GM13977 (cell line): ENCODE measurements around the gene LPP.

Experiments used
- DNase-seq: peaks from one replicate; pipeline ENCODE4 v3.0.0; 2012; ENCODE audit warnings: low spot score
- in situ Hi-C: fragments of 300-500 bp; cut with MboI; formaldehyde crosslinking; loops from one replicate; pipeline ENCODE4 v1.12.0; 2022; ENCODE audit warnings: low sequenced_read_pairs, low pct_unique_long_range_greater_than_20kb, mixed read lengths, inconsistent platforms; ENCODE audit not compliant: unreplicated experiment
- TF ChIP-seq, protein P1 (sequence below): IDR thresholded peaks from 2 replicates; pipeline ENCODE4 v1.5.1; 2012; ENCODE audit warnings: mild to moderate bottlenecking, control low read depth; ENCODE audit not compliant: insufficient read depth; ENCODE audit errors: extremely low read depth, missing control alignments

Gene LPP

DNA sequence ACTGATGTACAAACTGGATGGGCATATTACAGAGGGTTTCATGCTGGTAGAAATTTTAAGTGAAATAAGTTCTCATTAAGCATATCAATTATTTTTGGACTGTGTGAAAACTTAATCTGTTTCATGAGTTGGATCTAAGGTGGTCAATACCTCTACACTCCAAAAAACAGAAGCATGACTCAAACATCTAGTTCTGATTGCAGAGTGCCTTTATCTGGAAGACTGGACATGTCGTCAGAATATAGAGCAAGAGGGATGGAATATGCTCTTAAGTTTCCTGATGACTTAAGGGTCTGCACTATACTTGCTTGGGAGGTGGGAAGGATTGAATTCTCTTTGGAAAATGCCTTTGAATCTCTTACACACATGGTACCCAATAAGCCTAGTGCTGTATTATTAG is 138.3 kb downstream of the LPP start:
- TF ChIP-seq, protein P1, sequence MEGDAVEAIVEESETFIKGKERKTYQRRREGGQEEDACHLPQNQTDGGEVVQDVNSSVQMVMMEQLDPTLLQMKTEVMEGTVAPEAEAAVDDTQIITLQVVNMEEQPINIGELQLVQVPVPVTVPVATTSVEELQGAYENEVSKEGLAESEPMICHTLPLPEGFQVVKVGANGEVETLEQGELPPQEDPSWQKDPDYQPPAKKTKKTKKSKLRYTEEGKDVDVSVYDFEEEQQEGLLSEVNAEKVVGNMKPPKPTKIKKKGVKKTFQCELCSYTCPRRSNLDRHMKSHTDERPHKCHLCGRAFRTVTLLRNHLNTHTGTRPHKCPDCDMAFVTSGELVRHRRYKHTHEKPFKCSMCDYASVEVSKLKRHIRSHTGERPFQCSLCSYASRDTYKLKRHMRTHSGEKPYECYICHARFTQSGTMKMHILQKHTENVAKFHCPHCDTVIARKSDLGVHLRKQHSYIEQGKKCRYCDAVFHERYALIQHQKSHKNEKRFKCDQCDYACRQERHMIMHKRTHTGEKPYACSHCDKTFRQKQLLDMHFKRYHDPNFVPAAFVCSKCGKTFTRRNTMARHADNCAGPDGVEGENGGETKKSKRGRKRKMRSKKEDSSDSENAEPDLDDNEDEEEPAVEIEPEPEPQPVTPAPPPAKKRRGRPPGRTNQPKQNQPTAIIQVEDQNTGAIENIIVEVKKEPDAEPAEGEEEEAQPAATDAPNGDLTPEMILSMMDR: no peak
- no peak for DNase-seq
- in situ Hi-C loops: no loop called here

DNA sequence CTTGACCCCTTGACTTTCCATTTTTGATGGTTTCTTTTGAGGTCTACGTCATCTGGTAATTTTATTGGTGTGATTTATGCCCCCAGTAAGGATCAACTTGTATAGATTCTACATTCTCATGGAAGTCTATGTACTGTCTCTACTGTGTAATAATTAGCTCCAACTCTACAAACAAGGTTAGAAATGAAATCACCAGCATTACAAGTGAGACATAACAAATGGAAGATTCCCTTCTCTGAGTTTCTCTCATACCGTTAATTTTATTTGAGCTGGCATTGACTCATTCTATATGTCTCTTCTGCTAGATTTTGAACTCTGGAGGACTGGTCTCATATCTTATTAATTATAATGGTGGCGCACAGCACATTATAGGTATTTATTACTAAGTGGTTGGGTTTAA is 138.9 kb downstream of the LPP start:
- TF ChIP-seq, protein P1: no peak
- in situ Hi-C loops: no loop called here
- no peak for DNase-seq

DNA sequence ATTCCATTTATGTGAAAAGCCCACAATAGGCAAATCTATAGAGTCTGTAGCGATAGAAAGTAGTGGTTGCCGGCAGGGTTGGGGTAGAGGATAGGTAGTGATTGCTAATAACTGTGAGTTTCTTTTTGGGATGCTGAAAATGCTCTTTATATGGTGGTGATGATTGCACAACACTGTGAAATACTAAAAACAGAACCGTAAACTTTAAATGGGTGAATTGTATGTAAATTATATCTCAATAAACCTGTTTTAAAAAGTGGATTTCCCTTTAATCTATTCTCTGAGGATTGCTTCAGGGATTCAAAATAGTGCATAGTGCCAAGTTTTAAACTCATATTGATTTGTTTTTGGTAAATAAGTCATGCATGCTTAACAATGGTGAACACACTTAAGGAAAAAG is 140.2 kb downstream of the LPP start:
- DNase-seq: no peak
- TF ChIP-seq, protein P1: no peak
- in situ Hi-C loops: no loop called here

DNA sequence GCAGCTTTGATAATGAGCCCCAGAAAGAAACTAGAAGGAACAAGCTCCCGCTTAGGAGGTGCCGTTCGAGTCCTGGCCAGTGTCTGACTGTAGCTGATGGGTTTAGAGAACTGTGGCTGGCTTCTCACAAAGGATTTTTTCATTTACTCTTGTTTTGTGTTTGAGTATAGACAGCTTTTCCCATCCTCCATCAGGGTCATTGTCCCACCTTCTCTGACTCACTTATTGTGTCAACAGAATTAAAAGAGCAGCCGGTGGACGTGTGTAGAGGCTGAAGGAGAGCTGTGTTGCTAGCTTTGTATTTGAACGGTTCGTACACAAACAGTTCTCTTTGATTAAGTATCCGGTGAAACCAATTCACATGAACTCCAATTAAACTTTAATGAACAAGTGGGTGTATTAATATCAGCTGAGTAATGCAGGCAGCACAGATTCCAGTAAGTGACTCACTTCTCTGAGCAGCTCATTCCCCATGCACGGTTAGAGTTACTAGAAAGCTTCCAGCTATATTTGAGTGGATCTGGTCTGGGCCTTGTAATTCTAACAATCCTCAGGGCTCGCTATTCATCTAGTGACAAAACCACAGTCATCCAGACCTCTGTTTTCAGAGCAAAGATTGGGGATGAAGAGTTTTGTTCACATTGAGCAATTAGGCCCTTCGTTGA is 141.0 kb downstream of the LPP start:
- in situ Hi-C loops: no loop called here
- TF ChIP-seq, protein P1: no peak
- no peak for DNase-seq

DNA sequence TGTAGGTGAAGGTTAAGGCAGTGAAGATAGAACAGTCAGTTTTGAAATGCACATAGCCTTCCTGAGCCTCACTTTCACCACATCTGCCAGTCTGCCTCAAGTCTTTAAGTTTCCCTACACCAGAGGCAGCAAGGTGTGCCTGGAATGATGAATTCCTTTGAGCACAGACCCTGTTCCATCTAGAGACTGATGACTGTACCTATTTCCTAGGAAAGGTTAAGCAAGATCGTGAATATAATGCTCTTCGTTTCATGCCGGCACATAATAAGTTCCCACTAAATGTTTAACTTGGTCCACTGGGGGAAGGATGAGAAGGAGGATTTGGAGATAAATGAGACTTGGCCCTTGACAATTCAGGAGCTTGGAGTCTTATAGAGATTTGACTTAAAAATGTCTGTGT is 141.9 kb downstream of the LPP start:
- DNase-seq: no peak
- TF ChIP-seq, protein P1: no peak
- in situ Hi-C loops: no loop called here

GRCh38 chr3:188296761-188297612 is 143.0 kb downstream of the LPP start:
- no peak for DNase-seq
- TF ChIP-seq, protein P1: no peak
- in situ Hi-C loops: no loop called here
